ENCODE measurements around the gene FHOD3.

FHOD3 gene

DNA sequence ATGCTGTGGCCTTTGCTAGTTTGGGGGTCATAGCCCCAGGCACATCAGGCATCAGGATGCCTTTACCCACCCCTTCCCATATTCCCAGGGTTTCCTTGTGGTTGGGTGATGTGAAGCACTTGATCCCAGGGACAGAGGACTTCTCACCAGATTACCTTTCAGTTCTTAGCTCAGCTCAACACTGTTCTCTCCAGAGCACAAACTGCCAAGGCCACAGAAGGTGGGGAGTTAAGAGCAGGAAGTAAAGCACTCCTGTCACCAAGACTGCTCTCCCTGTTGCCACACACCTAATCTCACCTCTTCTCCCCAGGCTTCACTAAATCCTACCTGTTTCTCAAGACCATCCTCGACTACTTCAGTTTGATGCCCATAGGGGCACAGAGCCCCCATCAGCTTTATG is 25.9 kb downstream of the FHOD3 start:
- DNase-seq: no peak

DNA sequence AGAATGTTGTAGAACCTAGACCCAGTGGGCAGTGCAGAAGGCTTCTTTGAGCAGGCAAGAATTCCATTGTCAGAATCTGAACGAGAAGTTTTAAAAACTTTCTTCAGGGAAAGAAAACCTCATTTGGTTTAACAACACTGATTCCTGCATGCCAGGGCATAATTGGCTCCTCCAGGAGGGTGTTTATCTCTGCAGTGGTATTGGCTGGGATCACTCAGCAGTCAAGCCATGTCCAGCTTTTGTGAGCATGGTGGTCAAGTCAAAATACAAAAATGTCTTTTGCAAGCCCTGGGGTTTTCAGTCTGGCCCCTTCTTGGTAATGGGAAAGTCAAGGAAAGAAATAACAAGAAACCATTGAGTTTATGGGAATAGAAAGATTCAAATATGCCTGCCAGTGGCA is 28.3 kb downstream of the FHOD3 start:
- no peak for DNase-seq

DNA sequence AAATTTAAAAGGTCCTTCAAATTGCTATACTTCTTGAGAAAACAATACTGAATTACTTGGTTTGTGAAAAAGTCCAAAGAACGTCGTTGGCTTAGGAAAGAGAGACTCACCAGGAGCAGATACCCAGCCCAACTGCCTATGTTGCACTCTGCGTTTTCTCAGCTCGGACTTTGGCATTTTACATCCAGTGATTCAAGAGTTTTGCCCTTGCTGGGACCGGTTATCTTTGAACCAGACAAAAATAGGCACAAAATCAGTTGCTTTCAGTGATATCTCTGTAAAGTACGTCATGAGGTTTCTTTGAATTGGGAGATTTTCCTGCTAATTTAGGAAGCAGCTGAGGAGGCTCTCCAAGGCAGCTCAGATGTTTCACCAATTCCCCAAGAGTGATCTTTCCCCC is 29.3 kb downstream of the FHOD3 start:
- DNase-seq: no peak

DNA sequence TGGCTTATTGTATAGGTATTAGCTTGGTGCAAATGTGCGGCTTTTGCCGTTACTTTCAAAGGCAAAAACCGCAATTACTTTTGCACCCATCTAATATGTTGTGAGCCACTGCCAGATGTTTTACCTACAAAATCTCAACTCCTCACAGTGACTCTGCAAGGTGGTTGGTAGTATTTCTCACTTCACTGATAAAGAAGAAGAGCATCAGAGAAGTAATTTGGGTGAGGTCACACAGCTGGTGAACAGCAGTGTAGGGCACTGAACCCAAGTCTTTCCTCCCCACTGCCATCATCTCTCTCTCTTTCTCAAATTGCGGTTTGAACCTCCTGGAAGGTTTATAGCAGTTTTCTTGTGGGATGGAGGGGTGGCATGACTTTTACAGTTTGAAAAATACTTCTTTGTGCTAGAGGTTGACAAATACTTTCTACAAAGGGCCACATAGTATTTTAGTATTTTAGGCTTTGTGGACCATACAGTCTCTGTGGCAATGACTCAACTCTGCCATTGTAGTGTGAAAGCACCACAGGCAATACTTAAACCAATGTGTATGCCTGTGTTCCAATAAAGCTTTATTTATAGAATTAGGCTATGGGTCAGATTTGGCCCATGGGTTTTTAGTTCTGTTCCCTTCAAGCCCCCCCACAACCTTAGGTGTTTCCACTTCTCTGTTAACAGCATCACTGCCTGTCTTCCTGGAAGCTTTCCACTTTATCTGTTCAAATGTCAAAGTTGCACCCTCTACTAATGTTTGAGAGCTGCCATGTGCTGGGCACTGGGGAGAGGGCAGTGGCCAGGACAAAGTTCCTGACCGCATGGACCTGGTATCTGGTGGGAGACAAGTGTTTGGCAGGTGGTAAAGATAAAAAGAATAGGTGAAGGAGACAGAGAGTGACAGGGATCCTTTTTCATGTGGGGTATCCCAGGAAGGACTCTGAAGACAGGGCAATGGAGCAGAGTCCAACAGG is 30.1 kb downstream of the FHOD3 start:
- no peak for DNase-seq

DNA sequence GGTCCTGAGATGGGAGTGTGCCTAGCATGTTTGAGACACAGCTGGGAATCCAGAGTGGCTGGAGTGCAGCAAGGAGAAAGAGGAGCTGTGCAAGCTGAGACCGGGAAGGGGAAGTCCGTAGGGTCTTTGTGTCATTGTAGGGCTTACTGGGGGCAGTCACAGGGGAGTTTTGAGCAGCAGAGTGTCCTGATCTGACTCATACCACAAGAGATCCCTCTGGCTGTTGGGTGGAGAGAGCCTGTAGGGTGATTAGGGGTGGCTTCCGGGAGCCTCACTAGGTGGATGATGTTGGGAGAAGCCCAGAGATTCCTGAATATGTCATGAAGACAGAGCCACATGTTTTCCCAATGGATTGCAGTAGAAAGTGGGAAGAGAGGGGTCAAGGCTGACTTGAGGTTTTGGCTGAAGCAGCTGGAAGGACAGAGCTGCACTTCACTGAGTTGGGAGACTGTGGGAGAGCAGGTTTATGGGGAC is 30.9 kb downstream of the FHOD3 start:
- DNase-seq: no peak

DNA sequence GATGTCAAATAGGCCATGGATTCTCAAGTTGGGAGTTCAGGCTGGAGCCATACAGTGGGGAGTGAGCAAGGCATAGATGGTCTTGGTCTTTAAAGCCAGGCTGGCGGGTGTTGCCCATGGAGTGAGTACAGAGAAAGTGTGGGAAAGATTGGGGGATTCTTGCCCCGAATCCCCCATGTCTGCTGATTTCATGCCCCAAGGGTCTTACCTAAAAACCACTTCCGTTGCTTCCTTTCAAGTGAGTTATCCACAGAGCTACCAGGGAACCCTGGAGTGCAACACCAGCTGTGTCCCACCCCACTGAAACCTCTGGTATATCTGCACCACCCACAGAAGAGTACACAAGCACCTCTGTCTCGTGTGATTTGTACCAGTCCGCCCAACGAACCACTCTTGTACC is 31.4 kb downstream of the FHOD3 start:
- no peak for DNase-seq

DNA sequence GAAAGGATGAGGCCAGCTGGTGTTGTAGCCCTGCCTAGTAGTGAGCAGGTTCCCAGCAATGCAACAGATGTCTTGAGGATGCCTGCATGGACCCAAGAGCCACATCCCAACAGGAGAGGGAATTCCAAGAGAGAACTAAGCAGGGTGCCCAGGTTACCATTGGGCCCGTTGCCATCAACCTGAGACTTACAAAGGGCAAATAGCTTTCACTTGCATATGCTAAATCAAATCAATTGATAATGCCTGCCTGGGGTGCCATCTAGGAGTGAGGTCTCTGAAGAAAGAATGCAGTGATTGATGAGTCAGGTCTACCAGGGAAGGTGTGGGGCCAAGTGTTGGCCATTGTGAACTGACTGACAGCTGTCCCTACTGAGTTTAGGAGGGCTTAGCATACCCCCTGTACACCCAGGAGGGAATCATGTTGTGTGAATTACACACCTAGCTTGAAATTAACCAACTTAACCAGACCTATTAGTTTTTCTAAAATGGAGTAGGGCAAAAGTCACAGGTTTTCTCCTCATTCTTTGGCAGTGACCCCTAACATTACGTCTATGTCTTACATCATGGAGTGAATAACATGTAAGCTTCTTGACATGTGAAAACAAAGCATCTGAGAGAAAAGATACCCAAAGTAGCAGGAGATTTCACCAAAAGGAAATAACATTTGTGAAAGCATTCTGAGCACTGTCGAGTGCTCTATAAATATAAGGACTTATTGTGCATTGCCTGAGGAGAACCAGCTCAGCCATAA is 32.3 kb downstream of the FHOD3 start:
- no peak for DNase-seq

DNA sequence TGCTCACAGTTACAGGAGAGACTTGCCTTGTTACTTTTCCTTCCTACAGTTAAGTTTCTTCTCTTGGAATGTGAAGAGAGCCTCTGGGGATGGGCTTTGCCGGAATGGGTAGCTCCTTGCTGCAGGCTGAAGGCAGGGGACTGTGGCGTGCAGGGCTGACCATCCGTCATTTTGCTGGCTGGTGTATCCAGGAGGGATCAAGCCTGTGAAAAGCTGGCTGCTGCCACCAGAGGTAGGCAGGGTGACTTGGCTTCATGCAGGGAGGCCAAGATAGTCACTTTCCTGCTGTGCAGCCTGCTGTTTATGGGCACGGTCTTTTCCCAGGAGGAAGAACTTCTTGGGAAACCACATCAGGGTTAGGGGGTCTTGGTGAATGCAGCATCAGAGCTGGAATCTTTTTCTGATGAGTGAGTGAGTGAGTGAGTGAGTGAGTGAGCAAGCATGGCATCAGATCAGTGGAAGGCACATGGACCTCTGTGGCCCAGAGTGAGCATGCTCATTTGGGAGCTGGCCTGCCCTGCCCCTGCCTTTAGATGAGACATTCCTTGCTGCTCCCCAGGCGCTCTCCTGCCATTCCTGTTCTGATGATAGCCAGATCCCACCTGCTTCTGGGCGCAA is 33.0 kb downstream of the FHOD3 start:
- no peak for DNase-seq

DNA sequence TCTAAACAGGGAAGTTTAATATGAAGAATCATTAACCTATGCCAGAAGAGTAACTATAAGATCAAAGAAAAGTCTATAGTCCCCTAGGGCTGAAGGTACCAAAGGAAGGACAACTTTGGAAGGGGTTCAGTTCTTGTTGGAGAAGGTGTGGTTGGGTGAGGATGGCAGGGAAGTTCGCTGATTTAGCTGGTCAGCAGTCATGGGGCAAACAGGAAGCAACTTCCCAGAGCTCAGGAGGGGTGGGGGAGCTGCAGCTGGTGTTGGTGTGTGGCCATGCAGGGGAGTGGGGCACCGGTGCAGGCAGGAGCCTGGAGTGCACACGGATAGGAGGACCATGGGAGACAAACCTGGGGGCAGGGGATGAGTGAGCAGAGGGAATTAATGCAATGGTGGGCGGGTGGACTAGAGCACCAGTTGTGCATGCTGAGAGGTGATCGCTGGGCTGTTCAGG is 34.0 kb downstream of the FHOD3 start:
- DNase-seq: no peak

DNA sequence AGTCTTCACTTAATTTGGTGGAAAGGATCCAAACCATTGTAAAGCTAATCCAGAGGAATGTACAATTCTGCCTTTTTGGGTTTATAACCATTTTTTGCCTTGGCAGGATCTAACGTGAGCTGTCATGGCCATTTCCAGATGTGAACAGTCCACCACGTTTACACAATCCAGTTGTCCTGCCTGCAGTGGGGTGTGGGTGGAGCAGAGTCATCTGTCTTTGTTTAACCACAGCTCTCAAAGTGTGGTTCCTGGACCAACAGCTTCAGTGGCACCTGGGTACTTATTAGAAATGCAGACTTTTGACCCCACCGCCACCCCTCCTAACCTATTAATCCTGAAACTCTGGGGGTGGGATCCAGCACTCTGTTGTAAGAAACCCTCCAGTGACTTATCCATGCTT is 35.9 kb downstream of the FHOD3 start:
- DNase-seq: no peak

DNA sequence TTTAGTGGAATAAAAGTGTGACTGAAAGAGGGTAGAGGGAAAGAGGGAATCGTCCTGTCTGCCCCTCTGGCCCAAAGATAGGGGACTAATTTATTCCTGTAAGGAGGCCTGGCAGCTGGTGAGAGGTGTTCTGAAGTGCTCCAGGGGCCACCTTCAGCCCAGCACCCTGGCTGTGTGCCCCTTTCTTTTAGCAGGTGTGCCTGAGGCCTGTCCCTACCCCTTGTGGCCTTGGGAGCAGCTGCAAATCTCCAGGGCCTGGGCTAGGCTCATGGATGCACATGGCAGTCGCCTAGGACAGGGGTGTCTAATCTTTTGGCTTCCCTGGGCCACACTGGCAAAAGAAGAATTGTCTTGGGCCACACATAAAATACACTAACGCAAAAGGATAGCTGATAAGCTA is 37.3 kb downstream of the FHOD3 start:
- no peak for DNase-seq

DNA sequence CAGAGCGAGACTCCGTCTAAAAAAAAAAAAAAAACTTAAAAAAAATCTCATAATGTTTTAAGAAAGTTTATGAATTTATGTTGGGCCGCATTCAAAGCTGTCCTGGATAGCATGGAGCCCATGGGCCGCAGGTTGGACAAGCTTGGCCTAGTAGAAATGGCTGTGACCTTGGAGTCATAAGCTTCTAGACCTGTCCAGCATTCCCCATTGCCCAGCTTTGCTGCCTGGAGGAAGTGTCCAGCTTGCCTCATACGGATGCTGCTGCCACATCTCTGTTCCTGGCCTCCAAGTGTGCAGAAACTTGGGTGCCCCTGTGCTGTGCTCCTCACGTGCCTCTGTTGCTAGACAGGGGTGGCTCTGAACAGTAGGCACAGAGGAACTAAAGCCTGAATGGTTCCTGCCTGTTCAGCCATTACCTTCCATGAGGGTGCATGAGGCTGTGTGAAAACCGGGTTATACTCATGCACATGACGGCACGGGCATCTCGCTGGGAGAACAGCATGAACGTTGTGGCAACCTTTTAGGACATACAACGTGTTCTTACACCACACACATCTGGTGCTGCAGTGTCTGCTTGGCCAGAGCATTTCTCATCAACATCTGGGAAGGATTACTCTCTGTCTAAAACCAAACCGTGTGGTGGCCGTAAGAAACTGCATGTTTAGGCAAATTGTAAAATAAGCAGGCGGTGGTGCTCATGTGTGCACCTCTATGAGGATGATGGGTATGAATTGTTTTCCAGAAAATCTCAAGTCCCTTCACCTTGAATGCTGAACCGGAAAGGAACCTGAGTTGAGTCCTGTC is 38.2 kb downstream of the FHOD3 start:
- DNase-seq: no peak

DNA sequence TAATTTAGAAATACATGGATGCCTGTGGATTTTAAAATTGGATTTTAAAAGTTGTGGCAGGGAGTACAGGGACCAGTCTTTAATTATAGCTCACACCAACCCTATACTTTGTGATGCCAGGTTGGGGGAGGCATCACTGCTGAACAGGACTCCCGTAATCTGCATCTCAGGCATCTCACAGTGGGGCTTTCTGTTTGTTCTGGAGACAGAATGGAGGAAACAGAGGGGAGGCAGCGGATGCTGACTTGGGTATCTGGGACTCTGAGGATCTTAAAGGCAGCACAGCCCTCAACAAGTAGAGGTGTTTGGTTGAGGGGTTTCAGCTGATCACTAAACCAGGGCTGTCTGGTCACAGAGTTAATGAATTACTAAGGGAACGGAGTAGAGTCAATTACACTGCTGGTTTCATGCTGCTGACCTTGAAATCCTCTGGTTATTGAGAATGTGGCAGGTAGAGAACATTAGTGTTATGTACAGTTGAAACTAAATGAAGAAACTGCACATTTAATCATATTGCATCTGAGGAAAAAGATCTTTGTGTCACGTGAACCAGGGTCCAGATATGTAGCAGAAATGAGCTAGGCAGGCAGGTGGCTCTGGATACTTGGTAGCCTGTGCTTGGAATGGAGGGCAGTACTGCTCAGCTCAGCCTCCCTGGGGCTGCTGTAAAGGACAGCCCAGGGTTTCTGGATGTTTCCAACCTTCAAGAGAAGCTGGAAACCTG is 40.3 kb downstream of the FHOD3 start:
- no peak for DNase-seq

DNA sequence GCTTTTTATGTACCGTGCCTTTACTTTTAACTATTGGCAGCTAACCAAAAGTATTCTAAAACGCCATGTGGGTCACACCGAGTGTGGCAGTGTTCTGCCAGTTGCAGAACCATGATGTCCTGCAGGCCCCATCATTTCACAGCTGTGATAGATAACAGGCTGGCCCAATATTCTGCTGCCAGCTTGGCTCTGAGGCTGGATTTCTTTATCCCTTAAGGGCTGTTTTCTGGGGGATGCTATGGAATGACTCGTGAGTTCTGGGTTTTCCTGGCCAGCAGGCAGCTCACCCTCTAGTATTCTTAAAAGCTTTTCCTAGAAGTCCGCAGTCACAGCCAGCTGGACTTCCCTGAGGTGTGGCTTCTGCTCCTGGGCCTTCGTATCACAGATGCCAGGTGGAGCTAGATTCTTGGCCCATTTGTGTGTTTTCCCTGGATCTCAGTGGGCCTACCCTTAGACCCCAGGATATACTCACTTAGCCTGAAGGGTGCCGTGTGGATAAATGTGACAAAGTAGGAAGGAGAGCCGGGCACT is 41.0 kb downstream of the FHOD3 start:
- no peak for DNase-seq

DNA sequence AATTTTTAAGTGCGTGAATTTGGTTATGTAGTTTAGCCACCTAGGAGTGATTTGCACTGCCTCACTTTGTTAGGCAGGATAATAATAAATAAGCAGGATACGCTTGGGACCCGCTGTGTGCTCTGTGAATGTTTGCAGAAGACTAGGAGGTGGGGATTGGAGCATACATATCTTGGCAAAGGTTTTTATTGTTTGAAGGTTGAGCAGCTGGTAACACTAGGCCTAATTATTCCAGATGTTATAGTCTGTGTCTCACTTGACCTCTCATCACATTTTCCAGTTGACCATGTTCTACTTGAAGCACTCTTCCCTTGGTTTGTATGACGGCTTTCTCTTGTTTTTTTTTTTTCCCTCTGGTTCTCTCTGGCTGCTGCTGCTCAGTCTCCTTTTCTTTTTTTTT is 42.7 kb downstream of the FHOD3 start:
- DNase-seq: no peak

DNA sequence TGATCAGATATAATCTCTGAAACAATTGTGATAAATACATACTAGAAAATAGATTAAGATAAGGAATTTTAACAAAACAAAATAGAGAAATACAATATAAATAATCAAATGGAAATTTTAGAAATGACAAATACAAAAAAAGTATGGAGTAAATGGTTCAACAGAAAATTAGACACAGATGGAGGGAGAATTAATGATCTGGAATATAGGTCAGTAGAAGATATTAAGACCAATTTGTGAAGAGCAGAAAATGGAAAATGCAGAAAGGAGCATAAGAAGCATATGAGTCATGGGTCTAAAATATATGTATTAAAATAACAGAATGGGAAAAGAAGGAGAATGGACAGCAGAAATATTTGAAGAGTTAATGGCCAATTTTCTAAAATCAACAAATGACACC is 44.4 kb downstream of the FHOD3 start:
- no peak for DNase-seq

DNA sequence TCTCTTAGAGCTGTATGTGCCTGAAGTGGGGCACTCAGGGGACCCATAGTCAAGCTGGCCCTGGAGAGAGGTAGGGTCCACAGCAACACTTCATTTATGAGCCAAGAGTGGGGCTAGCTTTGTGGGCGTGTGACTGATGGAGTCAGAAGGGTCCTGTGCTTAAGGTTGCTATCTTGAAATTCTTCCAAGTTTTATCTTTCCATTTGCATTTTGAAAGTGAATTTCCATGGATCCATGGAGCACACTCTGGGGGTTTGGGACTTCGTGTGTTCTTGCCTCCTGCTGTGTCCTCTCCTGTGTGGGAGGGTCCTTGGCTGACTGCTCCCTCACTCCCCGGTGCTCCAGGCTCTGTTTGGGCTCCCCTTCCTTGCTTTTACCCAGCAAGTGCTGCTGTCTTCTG is 50.8 kb downstream of the FHOD3 start:
- no peak for DNase-seq

DNA sequence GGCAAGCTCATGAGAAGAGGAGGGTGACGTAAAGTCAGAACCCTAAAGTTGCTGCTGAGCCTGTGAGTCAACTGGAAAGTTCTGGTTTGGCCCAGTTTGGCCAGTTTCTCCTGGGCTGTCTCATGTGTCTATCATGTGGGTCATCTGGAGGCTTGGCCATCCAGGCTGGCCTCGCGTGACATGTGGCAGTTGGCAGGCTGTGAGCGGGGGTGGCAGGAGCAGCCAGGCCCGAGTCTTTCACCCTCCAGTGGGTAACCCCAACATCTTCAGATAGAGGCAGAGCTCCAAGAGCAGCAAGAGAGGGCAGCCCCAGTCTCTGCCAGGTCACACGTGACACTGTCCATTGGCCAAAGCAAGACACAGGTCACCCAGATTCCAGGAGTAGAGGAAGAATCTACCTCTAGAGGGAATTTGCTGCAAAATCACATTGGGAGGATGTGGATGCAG is 51.5 kb downstream of the FHOD3 start:
- no peak for DNase-seq

DNA sequence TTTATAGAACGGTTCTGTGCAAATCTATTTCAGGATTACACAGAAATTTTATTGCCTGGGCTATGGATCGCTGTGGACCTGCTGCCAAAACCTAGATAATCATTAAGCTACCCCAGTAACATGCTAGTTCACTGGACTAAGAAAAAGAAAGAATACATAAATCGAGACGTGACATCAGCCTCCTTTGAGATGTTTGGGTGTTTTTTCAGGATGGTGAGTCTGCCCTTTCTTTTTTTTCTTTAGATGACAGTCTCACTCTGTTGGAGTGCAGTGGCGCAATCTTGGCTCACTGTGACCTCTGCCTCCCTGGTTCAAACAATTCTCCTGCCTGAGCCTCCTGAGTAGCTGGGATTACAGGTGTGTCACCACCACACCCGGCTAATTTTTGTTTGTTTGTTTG is 52.0 kb downstream of the FHOD3 start:
- no peak for DNase-seq

DNA sequence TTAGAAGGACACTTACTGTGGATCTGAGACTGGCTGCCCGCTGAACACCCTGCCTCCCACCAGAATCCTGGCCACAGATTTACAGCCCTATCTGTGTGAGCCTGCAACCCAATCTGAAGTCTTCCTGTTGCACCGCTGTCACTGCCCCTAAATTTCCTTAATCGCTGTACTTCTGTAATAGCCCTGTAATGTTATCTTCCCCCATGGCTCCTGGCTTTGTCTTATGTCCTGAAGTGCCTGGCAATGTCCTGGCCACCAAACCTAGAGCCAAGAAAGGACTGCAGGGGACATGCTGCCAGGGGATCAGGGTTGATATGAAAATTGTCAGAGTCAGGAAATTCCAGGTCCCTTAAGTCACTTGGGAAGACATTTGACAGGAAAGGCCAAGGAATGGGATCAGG is 52.7 kb downstream of the FHOD3 start:
- DNase-seq: no peak

DNA sequence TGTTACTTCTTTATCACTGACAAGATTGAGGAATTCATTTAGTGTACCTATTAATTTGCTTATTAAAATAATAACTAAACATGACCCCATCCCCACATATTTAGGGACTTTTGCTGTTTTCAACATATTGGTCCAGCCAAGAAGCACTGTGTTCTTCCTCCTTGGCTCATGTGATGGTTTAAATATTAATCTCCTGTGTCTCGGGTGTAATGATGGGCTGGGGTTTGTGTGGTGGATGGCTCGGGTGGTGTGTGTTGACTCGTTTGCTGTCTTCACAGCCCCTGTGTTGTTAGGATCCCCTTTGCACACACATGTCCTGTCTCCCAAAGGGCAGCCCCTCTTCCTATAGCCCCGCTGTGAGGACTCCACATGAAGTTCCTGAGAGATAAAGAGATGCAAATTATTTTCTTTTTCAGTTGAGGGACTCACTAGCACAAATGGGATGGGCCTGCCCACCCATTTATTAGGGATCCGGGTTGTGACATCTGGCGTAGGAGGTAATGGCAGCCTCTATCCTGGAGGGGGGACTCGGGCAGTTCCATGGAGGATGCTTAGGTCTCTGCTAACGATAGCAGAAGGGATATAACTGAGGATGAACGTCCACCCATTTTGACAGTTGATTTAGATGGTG is 53.4 kb downstream of the FHOD3 start:
- DNase-seq: no peak

Measured in midbrain (tissue), 1 donor.